HG03097 (cell line): ENCODE measurements around the gene CBFB.

ENCODE experiments used
- ATAC-seq: cut with Tn5 transposase; IDR thresholded peaks from one replicate; pipeline ENCODE4 v1.9.1; 2021; ENCODE audit not compliant: unreplicated experiment, low FRiP score

CBFB gene

DNA sequence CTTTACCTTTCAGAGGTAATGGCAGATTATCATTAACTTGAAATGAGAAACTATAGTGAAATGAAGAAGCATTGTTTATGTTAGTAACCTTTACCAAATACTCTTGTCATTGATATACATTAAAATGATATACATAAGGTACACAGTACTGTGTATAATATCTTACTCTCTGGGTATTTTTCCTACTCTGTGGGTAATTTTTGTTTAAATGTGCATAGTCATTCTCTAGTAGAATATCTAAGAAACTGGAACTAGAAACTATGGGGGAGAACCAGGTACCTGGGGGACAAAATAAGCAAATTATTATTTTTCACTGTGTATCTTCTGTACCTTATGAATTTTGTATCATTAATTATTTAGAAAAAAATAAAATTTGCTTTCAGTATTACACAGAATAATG is 60.2 kb downstream of the CBFB start:
- ATAC-seq, result no peak

DNA sequence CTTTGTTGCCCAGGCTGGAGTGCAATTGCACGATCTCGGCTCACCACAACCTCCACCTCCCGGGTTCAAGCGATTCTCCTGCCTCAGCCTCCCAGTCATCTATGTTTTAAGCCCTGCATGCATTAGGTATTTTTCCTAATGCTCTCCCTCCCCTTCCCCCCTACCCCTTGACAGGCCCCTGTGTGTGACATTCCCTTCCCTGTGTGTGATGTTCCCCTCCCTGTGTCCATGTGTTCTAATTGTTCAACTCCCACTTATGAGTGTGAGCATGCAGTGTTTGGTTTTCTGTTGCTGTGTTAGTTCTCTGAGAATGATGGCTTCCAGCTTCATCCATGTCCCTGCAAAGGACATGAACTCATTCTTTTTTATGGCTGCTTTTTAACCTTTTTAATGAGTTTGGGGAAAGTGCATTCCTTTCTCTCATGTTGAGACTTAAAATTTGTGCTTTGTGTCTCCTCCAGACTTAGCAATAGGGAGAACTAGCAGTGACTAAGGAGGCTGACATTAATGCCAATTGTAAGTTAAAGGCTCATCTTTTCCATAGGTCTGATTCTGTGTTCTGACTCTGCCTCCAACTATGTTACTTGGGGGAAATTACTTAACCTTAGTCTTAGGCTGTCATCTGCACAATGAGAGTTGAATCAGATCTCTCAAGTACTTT is 63.1 kb downstream of the CBFB start:
- no peak for ATAC-seq

DNA sequence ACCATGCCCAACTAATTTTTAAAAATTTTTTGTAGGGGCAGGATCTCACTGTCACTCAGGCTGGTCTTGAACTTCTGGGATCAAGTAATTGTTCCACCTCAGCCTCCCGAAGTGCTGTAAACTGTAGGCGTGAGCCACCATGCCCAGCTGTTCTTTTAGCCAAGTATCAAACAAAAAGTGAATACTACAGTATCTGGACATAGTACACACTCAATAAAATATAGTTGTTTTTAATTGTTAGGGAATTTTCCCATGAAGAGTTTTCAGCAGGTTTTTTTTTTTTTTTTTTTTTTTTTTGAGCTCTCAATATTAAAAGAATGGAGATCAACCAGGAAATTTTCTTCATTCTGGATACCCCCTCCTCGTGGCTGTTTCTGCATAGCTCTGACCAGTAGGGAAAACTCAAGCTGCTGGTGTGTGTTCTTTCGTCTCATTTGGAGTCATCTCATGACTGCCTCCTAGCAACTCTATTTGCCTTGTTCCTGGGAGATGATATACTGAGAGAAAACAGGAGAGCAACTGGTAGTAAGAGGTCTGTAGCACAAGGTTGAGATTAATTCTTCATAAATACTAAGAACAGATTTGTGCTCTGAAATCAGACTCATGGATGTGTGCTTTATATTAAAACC is 64.3 kb downstream of the CBFB start:
- no peak for ATAC-seq

GRCh38 chr16:67098599-67098998 is 69.7 kb downstream of the CBFB start:
- no peak for ATAC-seq

DNA sequence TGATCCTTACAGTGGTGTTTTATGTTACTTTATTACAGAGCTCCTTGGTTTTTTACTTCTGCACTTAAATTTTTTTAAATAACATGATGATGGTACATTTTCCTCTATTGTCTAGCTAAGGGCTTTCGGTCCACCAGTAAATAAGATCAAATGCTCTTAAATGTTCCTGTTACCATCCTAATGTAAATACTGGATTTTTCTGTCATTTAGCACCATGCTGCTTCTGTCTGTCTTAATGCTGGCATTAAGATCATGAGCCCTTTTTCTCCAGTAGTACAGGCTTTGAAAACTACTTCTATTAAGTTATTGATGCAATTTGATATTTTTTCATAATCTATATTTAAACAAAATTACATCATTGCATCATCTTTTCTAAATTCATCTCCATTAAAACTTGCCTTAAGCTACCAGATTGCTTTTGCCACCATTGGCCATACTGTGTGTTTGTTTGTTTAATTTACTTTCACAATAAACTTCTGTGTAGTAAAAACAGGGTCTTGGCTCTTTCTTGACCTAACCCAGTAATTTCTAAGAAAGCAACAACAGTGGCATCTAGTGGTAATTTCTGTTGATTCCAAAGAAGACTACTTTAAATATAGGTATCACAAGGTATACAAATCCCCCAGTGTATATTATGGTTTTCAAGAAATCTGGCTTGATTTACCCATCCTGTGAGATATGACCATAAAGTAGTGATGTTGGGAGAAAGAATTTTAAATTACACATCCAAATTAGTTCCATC is 71.8 kb downstream of the CBFB start:
- no peak for ATAC-seq

- no peak for ATAC-seq
Measured at GRCh38 chr16:67101311-67102082, 72.5 kb downstream of the CBFB start.

- no peak for ATAC-seq
Measured at GRCh38 chr16:67104061-67104460, 75.1 kb downstream of the CBFB start.

- no peak for ATAC-seq
Measured at GRCh38 chr16:67104845-67105244, 75.9 kb downstream of the CBFB start.

DNA sequence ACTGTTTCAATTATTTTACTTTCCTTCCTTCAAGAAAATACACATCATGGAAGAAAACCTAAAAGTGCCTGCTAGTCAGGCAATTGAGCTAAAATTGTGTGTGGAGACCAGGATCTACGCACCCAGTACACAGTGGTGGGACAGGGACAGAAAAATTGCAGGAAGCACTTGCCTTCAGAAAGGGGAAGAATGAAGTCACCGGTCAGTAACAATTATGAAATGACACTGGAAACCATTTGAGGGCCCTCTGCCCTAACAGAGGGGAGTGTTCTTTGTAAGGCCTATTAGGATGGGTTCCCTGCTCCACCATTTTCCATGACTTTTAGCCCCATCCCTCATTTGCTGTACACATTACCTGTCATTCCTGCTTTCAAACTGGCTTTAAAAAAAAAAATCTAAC is 76.3 kb downstream of the CBFB start:
- ATAC-seq, result no peak

GRCh38 chr16:67105881-67106280 is 76.9 kb downstream of the CBFB start:
- ATAC-seq, result no peak

- ATAC-seq, result no peak
Measured at GRCh38 chr16:67108489-67108888, 79.5 kb downstream of the CBFB start.

GRCh38 chr16:67108931-67109406 is 80.0 kb downstream of the CBFB start:
- no peak for ATAC-seq

- peak; percentile 63 for ATAC-seq
Measured at GRCh38 chr16:67109407-67110135, 80.6 kb downstream of the CBFB start, which contains the start of gene PHAF1. PHAF1 (plus strand) TSS chr16:67109941; CDS start chr16:67110176, 235 bp downstream.

DNA sequence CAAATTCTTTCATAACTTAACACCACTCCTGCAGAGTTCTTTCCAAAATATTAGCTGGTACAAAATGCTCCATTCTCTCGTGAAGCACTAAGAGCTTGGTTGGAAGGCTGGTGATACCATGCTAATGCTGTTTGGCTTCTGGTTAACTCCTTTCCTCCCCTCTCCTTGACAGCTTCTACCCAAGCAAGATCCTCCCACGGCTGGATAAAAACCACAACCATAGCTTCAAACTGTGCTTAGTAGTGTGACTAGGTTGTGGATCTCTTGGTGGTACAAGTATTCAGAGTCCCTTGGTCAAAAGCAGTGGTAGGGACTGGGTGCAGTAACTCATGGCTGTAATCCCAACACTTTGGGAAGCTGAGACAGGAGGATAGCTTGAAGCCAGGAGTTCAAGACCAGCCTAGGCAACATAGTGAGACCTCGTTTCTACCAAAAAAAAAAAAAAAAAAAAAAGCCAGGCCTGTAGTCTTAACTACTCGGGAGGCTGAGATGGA is 83.0 kb downstream of the CBFB start:
- ATAC-seq, result no peak

DNA sequence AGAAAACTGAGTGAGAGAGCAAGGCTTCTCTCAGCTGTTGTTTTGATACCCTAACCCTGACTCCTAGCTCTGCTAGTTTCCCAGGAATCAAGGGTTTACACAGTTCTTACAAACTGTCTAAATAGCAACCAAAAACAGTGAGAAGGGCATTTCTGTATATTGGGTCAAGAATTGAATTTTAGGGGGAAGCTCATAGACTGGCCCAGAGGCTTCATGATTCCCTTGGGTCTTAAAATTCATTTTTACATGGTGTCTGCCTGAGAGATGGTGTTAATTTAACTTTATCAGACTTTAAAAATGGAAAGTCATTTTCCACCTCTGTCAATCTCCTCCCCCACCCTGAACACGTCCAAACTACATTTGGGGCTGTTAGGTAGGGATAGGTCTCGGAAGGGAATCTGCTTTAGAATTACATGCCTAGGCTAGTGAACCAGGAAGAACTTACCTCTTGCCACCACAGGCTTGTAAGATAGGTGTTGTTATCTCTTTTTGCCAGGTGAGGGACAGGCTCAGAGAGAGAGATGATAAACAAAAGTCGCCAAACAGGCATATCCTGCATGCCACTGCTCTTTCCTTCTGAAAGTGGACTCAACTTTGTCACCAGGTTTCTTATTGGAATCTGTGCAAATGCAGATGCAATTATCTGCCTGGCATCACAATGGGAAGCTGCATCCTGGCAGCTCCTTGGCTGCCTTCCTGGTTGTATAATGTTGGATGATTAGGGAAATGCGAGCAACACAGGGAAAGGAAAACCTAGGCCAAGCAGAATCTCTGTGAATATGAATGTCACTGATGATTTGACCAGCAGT is 83.8 kb downstream of the CBFB start:
- ATAC-seq, result no peak

GRCh38 chr16:67114793-67115192 is 85.8 kb downstream of the CBFB start:
- no peak for ATAC-seq

DNA sequence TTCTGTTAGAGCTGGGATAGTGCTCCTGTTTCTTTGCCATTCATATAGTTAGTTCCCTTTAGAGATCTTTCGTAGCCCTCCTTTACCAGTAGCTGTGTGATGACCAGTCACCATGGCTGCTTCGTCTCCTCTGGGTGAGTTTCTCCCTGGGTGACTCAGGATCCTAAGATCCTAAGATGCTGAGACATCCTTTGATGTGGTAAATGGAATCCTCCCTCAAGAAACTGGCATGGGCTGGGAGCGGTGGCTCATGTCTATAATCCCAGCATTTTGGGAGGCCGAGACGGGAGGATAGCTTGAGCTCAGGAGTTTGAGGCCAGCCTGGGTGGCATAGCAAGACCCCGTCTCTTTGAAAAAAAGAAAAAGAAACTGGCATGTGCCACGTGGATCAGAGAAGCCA is 86.7 kb downstream of the CBFB start:
- ATAC-seq, result no peak

GRCh38 chr16:67116388-67117311 is 87.7 kb downstream of the CBFB start:
- ATAC-seq, result no peak
